GM12878 (cell line): ENCODE results near the gene IFNAR1. TPM values are rescaled to one million over a fixed set of nuclear protein-coding genes. Genes with fewer than 3 reads are reported as not detected.

ENCODE experiments used
- ATAC-seq: fragments of 200-7000 bp; cut with Tn5 transposase; 3 replicates; pipeline ENCODE4 v1.9.1; 2020; ENCODE audit warnings: mild to moderate bottlenecking, moderate library complexity
- BruUV-seq: library from RNA; stranded (reverse); fragments of 400-500 nt; replicated peaks from 2 replicates; lab custom pipeline; 2021; lab: Mats Ljungman, UMichigan
- CTCF ChIA-PET: fragments of 300-600 bp; sonication (Branson Sonifier 250); formaldehyde crosslinking; extraction: SDS; loops from one replicate; lab custom pipeline; 2021; ENCODE audit warnings: inconsistent platforms; lab: Yijun Ruan, JAX
- POLR2A ChIA-PET: fragments of 350-600 bp; formaldehyde crosslinking; extraction: SDS; loops from one replicate; lab custom pipeline; 2021; ENCODE audit warnings: inconsistent platforms; lab: Charles Lee
- RAD21 ChIA-PET: fragments of 300-600 bp; sonication (Branson Sonifier 250); formaldehyde crosslinking; loops from one replicate; lab custom pipeline; 2023; ENCODE audit warnings: antibody characterized with exemption; ENCODE audit not compliant: unreplicated experiment; lab: Charles Lee
- SMC1A ChIA-PET: fragments of 300-600 bp; sonication (Branson Sonifier 250); formaldehyde crosslinking; loops from one replicate; lab custom pipeline; 2023; ENCODE audit not compliant: unreplicated experiment, uncharacterized antibody; lab: Charles Lee
- DNase-seq: peaks from one replicate; pipeline ENCODE4 v3.0.0-alpha.2; 2011; ENCODE audit warnings: low read depth, low spot score
- FAIRE-seq: peaks from 3 replicates; lab custom pipeline; 2011; peaks lifted over from hg19 to GRCh38; lab: Jason Lieb, UNC
- H2AFZ ChIP-seq: 2 replicates; pipeline ENCODE4 v1.6.0; 2011; ENCODE audit warnings: low read depth, low read length, control low read depth; ENCODE audit not compliant: control insufficient read depth
- H3K27ac ChIP-seq: 2 replicates; pipeline ENCODE4 v1.5.1; 2011; ENCODE audit warnings: control low read depth; ENCODE audit not compliant: control insufficient read depth, insufficient read depth
- H3K27me3 ChIP-seq, 2 experiments: replicated peaks in 1 of 2; 2 replicates each; pipeline versions ENCODE4 v1.6.0 to v1.6.1; 2011; ENCODE audit warnings: low read length in 1 of 2; ENCODE audit not compliant: control insufficient read depth in 2 of 2, insufficient read depth in 2 of 2
- H3K36me3 ChIP-seq, 2 experiments: 2 replicates each; pipeline ENCODE4 v1.5.1; 2011; ENCODE audit warnings: low read length in 1 of 2; ENCODE audit not compliant: control insufficient read depth in 2 of 2, insufficient read depth in 2 of 2
- H3K4me1 ChIP-seq: 2 replicates; pipeline ENCODE4 v1.6.1; 2011; ENCODE audit warnings: mild to moderate bottlenecking, low read length, moderate library complexity, mixed read lengths; ENCODE audit not compliant: control insufficient read depth, insufficient read depth
- H3K4me2 ChIP-seq: 2 replicates; pipeline ENCODE4 v1.6.0; 2011; ENCODE audit warnings: control low read depth; ENCODE audit not compliant: control insufficient read depth, insufficient read depth
- H3K4me3 ChIP-seq: fragments of 200-600 bp; sonication (generic); 2 replicates; pipeline ENCODE4 v1.5.1; 2016
- H3K79me2 ChIP-seq: 2 replicates; pipeline ENCODE4 v1.6.0; 2011; ENCODE audit warnings: low read length; ENCODE audit not compliant: control insufficient read depth, insufficient read depth
- H3K9ac ChIP-seq: 2 replicates; pipeline ENCODE4 v1.8.0; 2011; ENCODE audit warnings: low read length, control low read depth, mixed read lengths; ENCODE audit not compliant: control insufficient read depth, insufficient read depth
- H3K9me3 ChIP-seq: replicated peaks from 3 replicates; pipeline ENCODE4 v1.5.1; 2011; ENCODE audit warnings: mild to moderate bottlenecking, low read length; ENCODE audit not compliant: control insufficient read depth, insufficient read depth
- H4K20me1 ChIP-seq: 2 replicates; pipeline ENCODE4 v1.6.0; 2011; ENCODE audit not compliant: control insufficient read depth, insufficient read depth
- CBFB ChIP-seq: IDR thresholded peaks from 2 replicates; pipeline ENCODE4 v1.6.1; 2016; ENCODE audit warnings: antibody characterized with exemption, low read depth
- CBX5 ChIP-seq: sonication (generic); IDR thresholded peaks from 2 replicates; pipeline ENCODE4 v1.6.1; 2016; ENCODE audit warnings: low read depth, moderate library complexity, mild to moderate bottlenecking, inconsistent platforms
- CHD2 ChIP-seq: IDR thresholded peaks from 2 replicates; pipeline ENCODE4 v1.6.1; 2011; ENCODE audit warnings: low read depth, low read length, improper control_type of control experiment, borderline replicate concordance
- NFYA ChIP-seq: IDR thresholded peaks from 2 replicates; pipeline ENCODE4 v1.6.1; 2011; ENCODE audit warnings: low read depth, mild to moderate bottlenecking, low read length, improper control_type of control experiment, borderline replicate concordance
- PAX5 ChIP-seq: IDR thresholded peaks from 2 replicates; pipeline ENCODE4 v1.6.1; 2011; ENCODE audit warnings: low read depth, low read length, borderline replicate concordance
- PAX8 ChIP-seq: fragments of 450-650 bp; IDR thresholded peaks from 2 replicates; pipeline ENCODE4 v1.6.1; 2017; ENCODE audit warnings: mild to moderate bottlenecking, moderate library complexity
- RBBP5 ChIP-seq: fragments of 200-600 bp; sonication (generic); conservative IDR thresholded peaks from 2 replicates; pipeline ENCODE4 v1.6.1; 2016
- RELA ChIP-seq: fragments of 450-650 bp; IDR thresholded peaks from 2 replicates; pipeline ENCODE4 v1.8.0; 2014; ENCODE audit warnings: borderline replicate concordance; ENCODE audit not compliant: partially characterized antibody
- RELB ChIP-seq: fragments of 450-650 bp; IDR thresholded peaks from 2 replicates; pipeline ENCODE4 v1.6.1; 2017; ENCODE audit warnings: low read depth, mild to moderate bottlenecking, moderate library complexity
- SREBF2 ChIP-seq: IDR thresholded peaks from 2 replicates; pipeline ENCODE4 v1.6.1; 2012; ENCODE audit warnings: mild to moderate bottlenecking, low read length
- WGBS: methylation state at CpG from one replicate; pipeline ENCODE4 v1.1.6; 2016; ENCODE audit warnings: low lambda C conversion rate; ENCODE audit not compliant: insufficient replicate concordance, insufficient coverage; ENCODE audit errors: missing lambda C conversion rate; 5-methylcytosine and 5-hydroxymethylcytosine counted together
- in situ Hi-C: fragments of 300-500 bp; cut with MboI; formaldehyde crosslinking; loops from 9 replicates; pipeline ENCODE4 v1.14.3; 2018; ENCODE audit warnings: mixed read lengths
- intact Hi-C: fragments of 100-400 bp; cut with micrococcal nuclease; formaldehyde crosslinking; loops from one replicate; pipeline ENCODE4 v1.14.2; 2022; ENCODE audit not compliant: unreplicated experiment
- polyA plus RNA-seq, 11 experiments: library from polyadenylated mRNA; depleted of rRNA in 4 of 11; unstranded in 6 of 11; stranded (reverse) in 5 of 11; fragments of >200 nt; fragmentation: Nextera tagmentation in 4 of 11; fragmentation: Illumina TruSeq in 1 of 11; extraction: Ambion mirVana in 4 of 11; extraction: Trizol in 1 of 11; gene quantifications; 1 replicate in 1 of 11; 2 replicates in 10 of 11; pipeline versions ENCODE4 v1.2.1 to v1.2.3, GENCODE V29; 2011 to 2016; ENCODE audit warnings: inconsistent platforms in 2 of 11, missing spikeins in 2 of 11, low read depth in 1 of 11
- total RNA-seq, 4 experiments: library from RNA; depleted of rRNA in 3 of 4; stranded (reverse); fragments of >200 nt in 3 of 4; fragmentation: Illumina TruSeq in 1 of 4; extraction: Trizol in 1 of 4; gene quantifications; 2 replicates each; pipeline versions ENCODE4 v1.2.1 to v1.2.3, GENCODE V29; 2013 to 2021
- TF ChIP-seq, protein P1 (sequence below): IDR thresholded peaks from 2 replicates; pipeline ENCODE4 v1.6.1; 2012; ENCODE audit warnings: low read depth, low read length, improper control_type of control experiment

The IFNAR1 gene
- total and polyA plus RNA-seq, 10 of the 15 experiments (the other 5 are each of a cell fraction or from before 2014, with no cell fraction given), result 12.0 to 62.4 (median 24.6) TPM

DNA sequence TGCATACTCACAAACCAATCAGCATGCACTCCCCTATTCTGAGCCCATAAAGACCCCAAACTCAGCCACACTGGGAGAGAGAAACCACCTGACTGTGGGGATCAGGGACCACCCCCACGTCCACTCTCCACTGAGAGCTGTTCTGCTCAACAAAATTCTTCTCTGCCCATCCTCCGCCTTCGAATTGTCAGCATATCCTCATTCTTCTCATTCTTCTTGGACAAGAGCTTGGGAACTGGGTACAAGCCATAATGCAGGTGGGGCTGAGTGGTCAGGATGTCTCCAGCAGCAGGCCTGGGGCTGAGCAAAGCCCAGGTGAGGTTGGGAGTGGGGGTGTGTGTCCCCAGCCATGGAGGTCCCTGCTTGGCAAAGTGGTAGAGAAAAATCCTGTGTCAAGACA, 43.8 kb downstream of the IFNAR1 start:
- Histone ChIP-seq H3K27me3 (no peaks in the 10 kb centered on the region), H3K4me3 (no peak overlapping the region), H3K36me3 (no peaks in the 10 kb centered on the region), H3K79me2 (no peaks in the 10 kb centered on the region), H4K20me1 (no peaks in the 10 kb centered on the region), H3K9ac (no peak overlapping the region), H3K27ac (no peak overlapping the region), H3K4me1 (peaks cover 7% of the 10 kb centered on the region; the same call in 1 of the 2 replicates), H3K9me3 (peaks cover 24% of the 10 kb centered on the region)
- intact Hi-C loops, result no loop called here
- FAIRE-seq (no peak), ATAC-seq (no peak), DNase-seq (no peak)
- ChIA-PET SMC1A (interaction anchor here (1.0 to 3.8 kb wide), 2 partner anchors 7 to 171 kb away, joined by 3 to 15 read pairs; no protein-coding TSS in a partner anchor), CTCF (interaction anchor here (0.7 to 4.6 kb wide), 5 partner anchors 8 to 172 kb away, joined by 3 to 29 read pairs (median 8); no protein-coding TSS in a partner anchor), RAD21 (interaction anchor here (1.9 kb wide), 1 partner anchor 76 kb away, joined by 6 read pairs; no protein-coding TSS in a partner anchor), POLR2A (interaction anchor here (0.6 to 1.4 kb wide), 3 partner anchors 7 to 439 kb away, joined by 3 to 5 read pairs (median 5); partner anchors contain the start of gene IFNAR1)
- WGBS, result 77% methylated on average over 3 of the region's 3 CpGs
- in situ Hi-C loops, result no loop called here
- TF ChIP-seq CHD2 (no peak), PAX5 (no peak), RBBP5 (no peak), RELA (no peak), PAX8 (no peak), CBFB (no peak), NFYA (no peak), RELB (no peak), SREBF2 (no peak), CBX5 (no peak)
- TF ChIP-seq, protein P1, sequence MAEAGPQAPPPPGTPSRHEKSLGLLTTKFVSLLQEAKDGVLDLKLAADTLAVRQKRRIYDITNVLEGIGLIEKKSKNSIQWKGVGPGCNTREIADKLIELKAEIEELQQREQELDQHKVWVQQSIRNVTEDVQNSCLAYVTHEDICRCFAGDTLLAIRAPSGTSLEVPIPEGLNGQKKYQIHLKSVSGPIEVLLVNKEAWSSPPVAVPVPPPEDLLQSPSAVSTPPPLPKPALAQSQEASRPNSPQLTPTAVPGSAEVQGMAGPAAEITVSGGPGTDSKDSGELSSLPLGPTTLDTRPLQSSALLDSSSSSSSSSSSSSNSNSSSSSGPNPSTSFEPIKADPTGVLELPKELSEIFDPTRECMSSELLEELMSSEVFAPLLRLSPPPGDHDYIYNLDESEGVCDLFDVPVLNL, result no peak
- TF ChIP-seq, all 136 proteins: peak for 0
- BruUV-seq, result no TSS peak
- Histone ChIP-seq H3K4me2 (no peak overlapping the region), H2AFZ (no peak overlapping the region)
